Natural killer cell (primary cell): Measurements from ENCODE around the gene CAPS. TPM values are rescaled to one million over a fixed set of nuclear protein-coding genes. Genes with fewer than 3 reads are reported as not detected.

Experiments used
- ATAC-seq, 3 donors: fragments of 150-1000 bp in 2 of 3; fragments of 200-7000 bp in 1 of 3; cut with Tn5 transposase; 1 replicate in 1 of 3; 2 replicates in 2 of 3; pipeline ENCODE4 v1.10.0; 2021; ENCODE audit warnings: mild to moderate bottlenecking in 2 of 3, moderate library complexity in 2 of 3
- DNase-seq, 2 donors: peaks; one replicate each; pipeline versions ENCODE4 v3.0.0 to v3.0.0-alpha.2; 2013 to 2021; ENCODE audit warnings: mixed read lengths in 1 of 2
- H3K27ac ChIP-seq: one replicate; pipeline ENCODE4 v1.5.1; 2013; ENCODE audit warnings: mild to moderate bottlenecking, low read length
- H3K27me3 ChIP-seq: one replicate; pipeline ENCODE4 v1.6.1; 2013; ENCODE audit warnings: low read length; ENCODE audit not compliant: control insufficient read depth, insufficient read depth
- H3K36me3 ChIP-seq: one replicate; pipeline ENCODE4 v1.6.1; 2013; ENCODE audit warnings: low read length; ENCODE audit not compliant: control insufficient read depth, insufficient read depth
- H3K4me1 ChIP-seq: one replicate; pipeline ENCODE4 v1.6.1; 2013; ENCODE audit warnings: low read length; ENCODE audit not compliant: control insufficient read depth, insufficient read depth
- H3K4me3 ChIP-seq: one replicate; pipeline ENCODE4 v1.5.1; 2013; ENCODE audit warnings: low read length
- H3K9me3 ChIP-seq: one replicate; pipeline ENCODE4 v1.6.1; 2013; ENCODE audit warnings: low read length; ENCODE audit not compliant: control insufficient read depth, insufficient read depth
- H3K27ac Mint-ChIP-seq, 2 donors: one replicate each; pipeline ENCODE4 v1.8.0; 2022; ENCODE audit warnings: mild to moderate bottlenecking in 2 of 2, mixed read lengths in 2 of 2, moderate library complexity in 1 of 2
- H3K27me3 Mint-ChIP-seq, 2 donors: one replicate each; pipeline ENCODE4 v1.8.0; 2022; ENCODE audit warnings: low read depth in 2 of 2, mixed read lengths in 2 of 2
- H3K36me3 Mint-ChIP-seq: one replicate; pipeline ENCODE4 v1.8.0; 2022; ENCODE audit warnings: mixed read lengths
- H3K4me1 Mint-ChIP-seq, 2 donors: one replicate each; pipeline ENCODE4 v1.8.0; 2022; ENCODE audit warnings: mixed read lengths in 2 of 2
- H3K4me3 Mint-ChIP-seq: one replicate; pipeline ENCODE4 v1.8.0; 2022; ENCODE audit warnings: mild to moderate bottlenecking, moderate library complexity, mixed read lengths
- H3K9me3 Mint-ChIP-seq, 2 donors: one replicate each; pipeline ENCODE4 v1.8.0; 2022; ENCODE audit warnings: mixed read lengths in 2 of 2
- WGBS: methylation state at CpG from one replicate; pipeline ENCODE4 v1.1.7; 2013; ENCODE audit warnings: missing lambda C conversion rate; ENCODE audit not compliant: insufficient coverage; 5-methylcytosine and 5-hydroxymethylcytosine counted together
- intact Hi-C: fragments of 100-400 bp; cut with micrococcal nuclease; formaldehyde crosslinking; loops from one replicate; pipeline ENCODE4 v1.14.2; 2022
- total RNA-seq, 4 donors: library from RNA; stranded (reverse); fragments of 120-200 nt in 1 of 4; gene quantifications; one replicate each; pipeline versions ENCODE4 v1.2.3 to v1.2.4, GENCODE V29; 2013 to 2022
- TF ChIP-seq, protein P1 (sequence below): fragments of 200-600 bp; IDR thresholded peaks from one replicate; pipeline ENCODE4 v1.8.0; 2022; ENCODE audit warnings: antibody characterized with exemption

The CAPS gene
- total RNA-seq, 3 donors from 2014 or later (not counting 1 experiment from before 2014, with no cell fraction given): 34.0 to 41.6 (median 38.3) TPM

GRCh38 chr19:5895890-5896289 lies 18.2 kb upstream of the CAPS start:
- ATAC-seq: no peak
- Histone ChIP-seq H3K4me1 (no peaks in the 10 kb centered on the region), H3K4me3 (no peak overlapping the region), H3K27ac (no peak overlapping the region), H3K9me3 (no peaks in the 10 kb centered on the region), H3K27me3 (no peaks in the 10 kb centered on the region), H3K36me3 (peaks cover 24% of the 10 kb centered on the region)
- intact Hi-C loops: no loop called here
- Mint-ChIP-seq H3K4me3 (no peak overlapping the region), H3K27me3 (no peaks in the 10 kb centered on the region), H3K27ac (no peak overlapping the region), H3K4me1 (peaks cover 1 to 15% of the 10 kb centered on the region in 2 donors), H3K36me3 (no peaks in the 10 kb centered on the region), H3K9me3 (no peaks in the 10 kb centered on the region)
- no peak for DNase-seq
- WGBS: 95% methylated on average over 8 of the region's 8 CpGs
- TF ChIP-seq, protein P1, sequence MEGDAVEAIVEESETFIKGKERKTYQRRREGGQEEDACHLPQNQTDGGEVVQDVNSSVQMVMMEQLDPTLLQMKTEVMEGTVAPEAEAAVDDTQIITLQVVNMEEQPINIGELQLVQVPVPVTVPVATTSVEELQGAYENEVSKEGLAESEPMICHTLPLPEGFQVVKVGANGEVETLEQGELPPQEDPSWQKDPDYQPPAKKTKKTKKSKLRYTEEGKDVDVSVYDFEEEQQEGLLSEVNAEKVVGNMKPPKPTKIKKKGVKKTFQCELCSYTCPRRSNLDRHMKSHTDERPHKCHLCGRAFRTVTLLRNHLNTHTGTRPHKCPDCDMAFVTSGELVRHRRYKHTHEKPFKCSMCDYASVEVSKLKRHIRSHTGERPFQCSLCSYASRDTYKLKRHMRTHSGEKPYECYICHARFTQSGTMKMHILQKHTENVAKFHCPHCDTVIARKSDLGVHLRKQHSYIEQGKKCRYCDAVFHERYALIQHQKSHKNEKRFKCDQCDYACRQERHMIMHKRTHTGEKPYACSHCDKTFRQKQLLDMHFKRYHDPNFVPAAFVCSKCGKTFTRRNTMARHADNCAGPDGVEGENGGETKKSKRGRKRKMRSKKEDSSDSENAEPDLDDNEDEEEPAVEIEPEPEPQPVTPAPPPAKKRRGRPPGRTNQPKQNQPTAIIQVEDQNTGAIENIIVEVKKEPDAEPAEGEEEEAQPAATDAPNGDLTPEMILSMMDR: no peak

GRCh38 chr19:5896365-5897076 lies 17.5 kb upstream of the CAPS start:
- H3K9me3 ChIP-seq: no peaks in the 10 kb centered on the region
- peaks cover 24% of the 10 kb centered on the region for H3K36me3 ChIP-seq
- no peak overlapping the region for H3K27ac ChIP-seq
- H3K4me3 Mint-ChIP-seq: no peak overlapping the region
- no peaks in the 10 kb centered on the region for H3K4me1 ChIP-seq
- 95% methylated on average over 29 of the region's 29 CpGs for WGBS
- no peaks in the 10 kb centered on the region for H3K36me3 Mint-ChIP-seq
- no peaks in the 10 kb centered on the region for H3K9me3 Mint-ChIP-seq
- no peak for ATAC-seq
- H3K4me1 Mint-ChIP-seq: peaks cover 6 to 20% of the 10 kb centered on the region in 2 donors
- no peak overlapping the region for H3K27ac Mint-ChIP-seq
- H3K4me3 ChIP-seq: no peak overlapping the region
- TF ChIP-seq, protein P1: no peak
- DNase-seq: no peak
- intact Hi-C loops: no loop called here
- no peaks in the 10 kb centered on the region for H3K27me3 Mint-ChIP-seq
- H3K27me3 ChIP-seq: no peaks in the 10 kb centered on the region

DNA sequence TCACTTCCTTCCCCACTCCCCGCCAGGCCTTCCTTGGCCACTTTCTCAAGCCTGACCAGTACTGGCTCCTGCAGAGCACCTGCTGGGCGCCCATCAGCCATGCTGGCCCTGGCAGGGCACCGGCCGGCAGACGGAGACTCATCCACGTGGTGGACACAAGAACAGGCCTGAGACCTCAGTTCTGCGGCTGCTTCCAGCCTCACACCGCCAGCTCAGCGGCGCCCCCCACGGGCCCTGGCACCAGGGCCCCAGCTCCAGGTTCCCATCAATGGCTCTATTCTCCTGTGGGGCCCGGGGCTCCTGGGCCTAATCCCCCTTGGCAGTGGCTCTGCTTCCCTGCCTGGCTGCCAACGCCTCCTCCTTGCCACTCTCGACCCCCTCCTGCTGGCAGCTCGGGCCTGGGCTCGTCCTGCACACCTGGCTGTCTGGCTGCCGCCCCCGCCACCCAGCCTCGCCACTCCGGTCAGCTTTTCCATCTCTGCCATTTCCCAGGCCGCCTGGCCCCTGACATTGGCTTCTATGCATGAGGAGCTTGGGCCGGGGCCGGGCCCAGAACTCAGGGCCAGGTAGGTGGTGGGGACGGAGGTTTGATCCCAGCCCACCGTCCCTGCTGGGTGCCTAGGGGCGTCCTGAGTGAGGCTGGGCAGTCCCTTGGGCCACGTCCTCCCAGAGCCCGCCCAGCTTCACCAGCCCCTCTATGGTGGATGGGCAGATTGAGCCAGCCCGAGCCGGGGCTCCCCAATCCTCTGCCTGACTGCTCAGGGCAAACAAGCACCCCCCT lies 16.7 kb upstream of the CAPS start:
- Histone ChIP-seq H3K4me1 (peaks cover 4% of the 10 kb centered on the region), H3K27ac (no peak overlapping the region), H3K27me3 (no peaks in the 10 kb centered on the region), H3K9me3 (no peaks in the 10 kb centered on the region), H3K4me3 (no peak overlapping the region), H3K36me3 (peaks cover 24% of the 10 kb centered on the region)
- H3K9me3 Mint-ChIP-seq: no peaks in the 10 kb centered on the region
- DNase-seq: no peak
- H3K4me1 Mint-ChIP-seq: peaks cover 6 to 15% of the 10 kb centered on the region in 2 donors
- WGBS: 97% methylated on average over 30 of the region's 30 CpGs
- TF ChIP-seq, protein P1: no peak
- H3K27ac Mint-ChIP-seq: no peak overlapping the region
- intact Hi-C loops: no loop called here
- H3K36me3 Mint-ChIP-seq: no peaks in the 10 kb centered on the region
- no peak overlapping the region for H3K4me3 Mint-ChIP-seq
- ATAC-seq: no peak
- no peaks in the 10 kb centered on the region for H3K27me3 Mint-ChIP-seq
